Mesendoderm (in vitro differentiated cells): ENCODE data around the gene MYPN.
A peak's percentile ranks its signal among the peaks of the same experiment; 100 is the strongest.

Experiments
- DNase-seq: peaks from one replicate; pipeline ENCODE4 v3.0.0; 2013
- H2AK5ac ChIP-seq: 2 replicates; pipeline ENCODE4 v1.6.1; 2013; ENCODE audit warnings: low read length, inconsistent platforms
- H2BK120ac ChIP-seq: 2 replicates; pipeline ENCODE4 v1.6.1; 2013; ENCODE audit warnings: low read depth, mild to moderate bottlenecking, low read length, moderate library complexity, mixed read lengths
- H2BK15ac ChIP-seq: replicated peaks from 2 replicates; pipeline ENCODE4 v1.6.1; 2013; ENCODE audit warnings: low read depth, mild to moderate bottlenecking, moderate library complexity
- H2BK5ac ChIP-seq: 2 replicates; pipeline ENCODE4 v1.6.1; 2013; ENCODE audit warnings: low read length, inconsistent platforms
- H3K18ac ChIP-seq: 2 replicates; pipeline ENCODE4 v1.6.1; 2013; ENCODE audit warnings: mild to moderate bottlenecking, low read length, mixed read lengths
- H3K23ac ChIP-seq: one replicate; pipeline ENCODE4 v1.6.1; 2013; ENCODE audit warnings: low read length
- H3K27ac ChIP-seq: 2 replicates; pipeline ENCODE4 v1.5.1; 2013; ENCODE audit warnings: low read depth, mild to moderate bottlenecking, inconsistent platforms, low read length, moderate library complexity
- H3K27me3 ChIP-seq: 2 replicates; pipeline ENCODE4 v1.6.1; 2013; ENCODE audit warnings: low read length, control low read depth, mild to moderate bottlenecking, inconsistent platforms; ENCODE audit not compliant: insufficient read depth, poor library complexity
- H3K36me3 ChIP-seq: 2 replicates; pipeline ENCODE4 v1.6.1; 2013; ENCODE audit warnings: low read length, inconsistent platforms; ENCODE audit not compliant: control insufficient read depth, insufficient read depth
- H3K4ac ChIP-seq: one replicate; pipeline ENCODE4 v1.6.1; 2013; ENCODE audit warnings: low read depth, mild to moderate bottlenecking, low read length, moderate library complexity
- H3K4me1 ChIP-seq: 2 replicates; pipeline ENCODE4 v1.6.1; 2013; ENCODE audit warnings: low read depth, low read length, inconsistent platforms; ENCODE audit not compliant: control insufficient read depth
- H3K4me2 ChIP-seq: 2 replicates; pipeline ENCODE4 v1.6.1; 2013; ENCODE audit warnings: low read length
- H3K4me3 ChIP-seq: 2 replicates; pipeline ENCODE4 v1.5.1; 2013; ENCODE audit warnings: mild to moderate bottlenecking, low read length
- H3K56ac ChIP-seq: one replicate; pipeline ENCODE4 v1.6.1; 2013; ENCODE audit warnings: low read length
- H3K79me1 ChIP-seq: 2 replicates; pipeline ENCODE4 v1.6.1; 2013; ENCODE audit warnings: low read length, inconsistent platforms
- H3K79me2 ChIP-seq: 2 replicates; pipeline ENCODE4 v1.6.1; 2013; ENCODE audit warnings: mild to moderate bottlenecking, low read length; ENCODE audit not compliant: control insufficient read depth, insufficient read depth
- H3K9ac ChIP-seq: 2 replicates; pipeline ENCODE4 v1.6.1; 2013; ENCODE audit warnings: low read length, inconsistent platforms
- H4K5ac ChIP-seq: one replicate; pipeline ENCODE4 v1.6.1; 2013; ENCODE audit warnings: low read length
- H4K8ac ChIP-seq: one replicate; pipeline ENCODE4 v1.6.1; 2013; ENCODE audit warnings: low read depth, mild to moderate bottlenecking, control low read depth, low read length, moderate library complexity
- WGBS: extraction: QIAGEN DNeasy Blood & Tissue Kit; methylation state at CpG from one replicate; pipeline ENCODE4 v1.1.7; 2013; ENCODE audit warnings: low lambda C conversion rate, missing lambda C conversion rate; ENCODE audit not compliant: insufficient coverage; ENCODE audit errors: extremely low coverage; 5-methylcytosine and 5-hydroxymethylcytosine counted together

Gene MYPN

DNA sequence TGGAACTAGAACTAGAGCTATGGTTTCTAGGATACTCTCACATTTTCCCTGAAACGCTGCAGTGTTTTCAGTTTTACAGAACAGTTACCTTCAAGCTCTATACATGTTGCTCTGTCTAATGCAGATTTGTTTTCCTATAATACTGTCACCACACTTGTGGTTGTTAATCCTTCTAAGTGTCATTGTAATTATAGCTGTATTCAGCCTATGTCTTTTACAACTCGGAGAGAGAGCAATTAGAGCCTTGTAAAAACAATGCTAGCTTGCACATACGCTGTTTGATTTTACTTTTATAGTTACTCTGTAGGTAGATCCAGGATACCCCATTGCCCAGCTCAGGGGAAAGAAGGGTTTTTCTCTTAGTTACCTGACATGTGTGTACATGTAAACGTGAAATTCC is 67.5 kb downstream of the MYPN start:
- WGBS = no CpG with 5 or more reads among the region's 4 CpGs
- Histone ChIP-seq H2BK15ac (no peak overlapping the region), H3K4me2 (no peak overlapping the region)

DNA sequence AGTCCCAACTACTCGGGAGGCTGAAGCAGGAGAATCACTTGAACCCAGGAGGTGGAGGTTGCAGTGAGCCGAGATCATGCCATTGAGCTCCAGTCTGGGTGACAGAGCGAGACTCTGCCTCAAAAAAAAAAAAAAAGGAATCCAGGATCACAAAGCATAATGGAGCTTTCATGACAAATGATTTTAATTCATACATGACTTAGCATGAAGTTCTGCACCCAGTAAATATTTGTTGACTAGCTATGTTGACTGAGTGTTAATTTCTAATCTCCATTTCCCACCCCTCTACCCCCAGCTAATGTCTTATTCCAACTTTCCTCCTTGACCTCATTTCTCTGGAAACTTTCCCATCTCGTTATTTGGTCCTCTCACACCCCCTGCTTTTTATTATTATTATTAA is 69.3 kb downstream of the MYPN start:
- no peak for DNase-seq
- no peak overlapping the region for H4K5ac ChIP-seq
- no peaks in the 10 kb centered on the region for H3K79me2 ChIP-seq
- H4K8ac ChIP-seq = no peak overlapping the region
- no peaks in the 10 kb centered on the region for H3K4me1 ChIP-seq
- no peak overlapping the region for H3K4me3 ChIP-seq
- H3K79me1 ChIP-seq = no peaks in the 10 kb centered on the region
- no peak overlapping the region for H2AK5ac ChIP-seq
- no peak overlapping the region for H3K4ac ChIP-seq
- no peak overlapping the region for H3K56ac ChIP-seq
- no peak overlapping the region for H2BK120ac ChIP-seq
- no peak overlapping the region for H3K27ac ChIP-seq
- H3K27me3 ChIP-seq = no peaks in the 10 kb centered on the region
- no peak overlapping the region for H3K4me2 ChIP-seq
- no peaks in the 10 kb centered on the region for H3K36me3 ChIP-seq
- H2BK15ac ChIP-seq = no peak overlapping the region
- no CpG with 5 or more reads among the region's 4 CpGs for WGBS
- H3K23ac ChIP-seq = no peak overlapping the region
- H2BK5ac ChIP-seq = no peak overlapping the region
- H3K9ac ChIP-seq = no peak overlapping the region
- H3K18ac ChIP-seq = no peak overlapping the region

More for the DNA sequence above, 67.5 kb downstream of the MYPN start:
- Histone ChIP-seq H4K8ac (no peak overlapping the region), H3K23ac (no peak overlapping the region), H2BK120ac (no peak overlapping the region), H3K9ac (no peak overlapping the region), H2BK5ac (no peak overlapping the region), H3K18ac (no peak overlapping the region), H3K4me3 (no peak overlapping the region), H3K79me2 (no peaks in the 10 kb centered on the region), H3K4me1 (no peaks in the 10 kb centered on the region), H2AK5ac (no peak overlapping the region), H3K79me1 (no peaks in the 10 kb centered on the region), H3K4ac (no peak overlapping the region), H3K36me3 (no peaks in the 10 kb centered on the region), H4K5ac (no peak overlapping the region), H3K56ac (no peak overlapping the region), H3K27me3 (no peaks in the 10 kb centered on the region), H3K27ac (no peak overlapping the region)
- no peak for DNase-seq

GRCh38 chr10:68179016-68179415 is 69.7 kb downstream of the MYPN start:
- H3K18ac ChIP-seq = no peak overlapping the region
- no CpG with 5 or more reads among the region's 3 CpGs for WGBS
- H2AK5ac ChIP-seq = no peak overlapping the region
- no peaks in the 10 kb centered on the region for H3K79me2 ChIP-seq
- H2BK120ac ChIP-seq = no peak overlapping the region
- no peak overlapping the region for H2BK15ac ChIP-seq
- H4K5ac ChIP-seq = no peak overlapping the region
- H3K4me1 ChIP-seq = no peaks in the 10 kb centered on the region
- H3K27me3 ChIP-seq = no peaks in the 10 kb centered on the region
- H3K4me3 ChIP-seq = no peak overlapping the region
- DNase-seq = no peak
- H3K79me1 ChIP-seq = no peaks in the 10 kb centered on the region
- no peak overlapping the region for H3K23ac ChIP-seq
- no peaks in the 10 kb centered on the region for H3K36me3 ChIP-seq
- H3K4me2 ChIP-seq = no peak overlapping the region
- H3K9ac ChIP-seq = no peak overlapping the region
- H3K56ac ChIP-seq = no peak overlapping the region
- no peak overlapping the region for H4K8ac ChIP-seq
- no peak overlapping the region for H3K27ac ChIP-seq
- no peak overlapping the region for H3K4ac ChIP-seq
- H2BK5ac ChIP-seq = no peak overlapping the region

DNA sequence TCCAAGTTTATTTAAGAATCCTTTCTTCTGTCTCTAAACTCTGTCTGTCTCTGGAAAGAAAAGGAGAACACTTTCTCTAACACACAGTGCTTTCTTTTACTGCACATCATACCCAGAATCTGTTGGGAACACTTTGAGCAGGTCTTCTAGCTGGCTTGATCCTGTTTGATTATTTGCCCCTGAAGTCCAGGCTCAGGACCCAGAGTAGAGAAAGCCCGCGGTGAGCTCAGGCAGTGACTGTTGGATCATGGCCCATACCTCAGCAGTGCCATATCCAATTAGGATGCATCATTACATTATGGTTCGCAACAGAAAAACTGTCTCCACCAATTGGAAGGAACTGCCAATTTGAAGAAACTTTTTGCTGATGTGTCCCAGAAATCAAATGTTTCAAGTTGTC is 71.2 kb downstream of the MYPN start:
- no peak overlapping the region for H3K23ac ChIP-seq
- no peak for DNase-seq
- no peak overlapping the region for H2BK15ac ChIP-seq
- no peaks in the 10 kb centered on the region for H3K36me3 ChIP-seq
- no peak overlapping the region for H3K56ac ChIP-seq
- no peaks in the 10 kb centered on the region for H3K4me1 ChIP-seq
- no peaks in the 10 kb centered on the region for H3K79me1 ChIP-seq
- H4K8ac ChIP-seq = no peak overlapping the region
- H2BK120ac ChIP-seq = no peak overlapping the region
- H3K4me2 ChIP-seq = no peak overlapping the region
- H3K4me3 ChIP-seq = no peak overlapping the region
- H3K27me3 ChIP-seq = no peaks in the 10 kb centered on the region
- H3K4ac ChIP-seq = no peak overlapping the region
- H3K79me2 ChIP-seq = no peaks in the 10 kb centered on the region
- no CpG with 5 or more reads among the region's 3 CpGs for WGBS
- no peak overlapping the region for H3K27ac ChIP-seq
- no peak overlapping the region for H4K5ac ChIP-seq
- no peak overlapping the region for H3K9ac ChIP-seq
- H2BK5ac ChIP-seq = no peak overlapping the region
- no peak overlapping the region for H2AK5ac ChIP-seq
- H3K18ac ChIP-seq = no peak overlapping the region

DNA sequence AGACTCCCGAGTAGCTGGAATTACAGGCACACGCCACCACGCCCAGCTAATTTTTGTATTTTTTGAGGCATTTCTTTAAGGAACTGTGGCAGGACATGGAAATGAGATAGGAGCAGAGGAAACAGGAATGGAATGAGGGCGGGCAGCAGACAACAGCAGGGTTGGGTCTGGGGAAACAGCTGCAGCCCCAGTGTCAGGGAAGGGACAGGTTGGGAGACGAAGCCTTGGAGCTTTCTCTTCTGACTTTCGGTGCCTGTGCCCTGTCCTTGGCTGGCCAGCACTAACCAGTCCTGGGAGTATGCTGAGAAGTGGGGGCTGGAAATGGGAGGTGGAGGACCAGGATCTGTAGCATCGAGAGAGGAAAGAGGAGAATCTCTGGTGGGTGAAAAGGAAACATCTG is 75.3 kb downstream of the MYPN start:
- Histone ChIP-seq H3K27me3 (no peaks in the 10 kb centered on the region), H3K4me3 (no peak overlapping the region), H3K18ac (no peak overlapping the region), H2BK5ac (no peak overlapping the region), H2AK5ac (no peak overlapping the region), H3K79me1 (no peaks in the 10 kb centered on the region), H3K23ac (no peak overlapping the region), H2BK120ac (no peak overlapping the region), H4K8ac (no peak overlapping the region), H3K36me3 (no peaks in the 10 kb centered on the region), H3K4ac (no peak overlapping the region), H3K27ac (no peak overlapping the region), H3K79me2 (no peaks in the 10 kb centered on the region), H4K5ac (no peak overlapping the region), H3K9ac (no peak overlapping the region), H3K56ac (no peak overlapping the region), H3K4me2 (no peak overlapping the region), H2BK15ac (no peak overlapping the region), H3K4me1 (no peaks in the 10 kb centered on the region)
- WGBS = no CpG with 5 or more reads among the region's 7 CpGs
- DNase-seq = peak; percentile 6

- no peaks in the 10 kb centered on the region for H3K36me3 ChIP-seq
- H4K8ac ChIP-seq = no peak overlapping the region
- H2AK5ac ChIP-seq = no peak overlapping the region
- no CpG with 5 or more reads among the region's 2 CpGs for WGBS
- no peak overlapping the region for H4K5ac ChIP-seq
- H3K18ac ChIP-seq = no peak overlapping the region
- no peak overlapping the region for H3K27ac ChIP-seq
- no peak overlapping the region for H3K56ac ChIP-seq
- no peak overlapping the region for H2BK15ac ChIP-seq
- no peak overlapping the region for H3K4me2 ChIP-seq
- no peaks in the 10 kb centered on the region for H3K27me3 ChIP-seq
- DNase-seq = no peak
- no peak overlapping the region for H3K9ac ChIP-seq
- H3K79me1 ChIP-seq = no peaks in the 10 kb centered on the region
- no peak overlapping the region for H3K23ac ChIP-seq
- H3K79me2 ChIP-seq = no peaks in the 10 kb centered on the region
- H3K4me3 ChIP-seq = no peak overlapping the region
- H2BK5ac ChIP-seq = no peak overlapping the region
- H3K4me1 ChIP-seq = no peaks in the 10 kb centered on the region
- H3K4ac ChIP-seq = no peak overlapping the region
- H2BK120ac ChIP-seq = no peak overlapping the region
Observed at GRCh38 chr10:68185085-68185484, 75.8 kb downstream of the MYPN start.
